PC-3 (cell line): ENCODE results near the gene MSI2.

Experiments used
- EZH2 ChIP-seq: fragments of 300-600 bp; sonication (generic); IDR thresholded peaks from one replicate; pipeline ENCODE4 v1.6.1; 2017; ENCODE audit warnings: antibody characterized with exemption, mild to moderate bottlenecking, low read length; ENCODE audit not compliant: unreplicated experiment
- EZH2phosphoT487 ChIP-seq: fragments of 300-600 bp; sonication (generic); IDR thresholded peaks from 2 replicates; pipeline ENCODE4 v1.6.1; 2018; ENCODE audit warnings: mild to moderate bottlenecking, antibody characterized with exemption, low read length, borderline replicate concordance
- TF ChIP-seq, protein P1 (sequence below): fragments of 300-600 bp; sonication (generic); conservative IDR thresholded peaks from 2 replicates; pipeline ENCODE4 v1.5.1; 2017; ENCODE audit warnings: antibody characterized with exemption, low read depth, mild to moderate bottlenecking, low read length

DNA sequence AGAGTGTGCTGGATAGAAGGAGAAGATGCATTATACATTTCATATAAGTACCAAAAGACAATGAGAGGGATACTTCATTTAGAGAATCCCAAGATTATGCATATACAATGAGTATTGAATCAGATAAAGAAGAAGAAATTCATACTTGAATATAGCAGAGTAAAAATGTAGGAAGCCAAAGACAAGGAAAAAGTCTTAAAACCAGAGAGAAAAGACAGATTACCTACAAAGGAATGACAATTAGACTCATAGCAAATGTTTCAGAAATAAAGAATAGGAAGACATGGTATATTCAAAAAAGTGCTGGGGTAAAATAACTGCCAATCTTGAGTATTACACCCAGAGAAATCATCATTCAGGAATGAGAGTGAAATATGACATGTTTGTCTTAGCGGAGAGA is 6.8 kb upstream of the MSI2 start:
- TF ChIP-seq, protein P1, sequence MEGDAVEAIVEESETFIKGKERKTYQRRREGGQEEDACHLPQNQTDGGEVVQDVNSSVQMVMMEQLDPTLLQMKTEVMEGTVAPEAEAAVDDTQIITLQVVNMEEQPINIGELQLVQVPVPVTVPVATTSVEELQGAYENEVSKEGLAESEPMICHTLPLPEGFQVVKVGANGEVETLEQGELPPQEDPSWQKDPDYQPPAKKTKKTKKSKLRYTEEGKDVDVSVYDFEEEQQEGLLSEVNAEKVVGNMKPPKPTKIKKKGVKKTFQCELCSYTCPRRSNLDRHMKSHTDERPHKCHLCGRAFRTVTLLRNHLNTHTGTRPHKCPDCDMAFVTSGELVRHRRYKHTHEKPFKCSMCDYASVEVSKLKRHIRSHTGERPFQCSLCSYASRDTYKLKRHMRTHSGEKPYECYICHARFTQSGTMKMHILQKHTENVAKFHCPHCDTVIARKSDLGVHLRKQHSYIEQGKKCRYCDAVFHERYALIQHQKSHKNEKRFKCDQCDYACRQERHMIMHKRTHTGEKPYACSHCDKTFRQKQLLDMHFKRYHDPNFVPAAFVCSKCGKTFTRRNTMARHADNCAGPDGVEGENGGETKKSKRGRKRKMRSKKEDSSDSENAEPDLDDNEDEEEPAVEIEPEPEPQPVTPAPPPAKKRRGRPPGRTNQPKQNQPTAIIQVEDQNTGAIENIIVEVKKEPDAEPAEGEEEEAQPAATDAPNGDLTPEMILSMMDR: no peak
- TF ChIP-seq EZH2 (no peak), EZH2phosphoT487 (no peak)
